Prostate gland (tissue), 2 donors: ENCODE results near the gene ARIH1.
"Not testable (repeated sequence)": the region's sequence is repeated elsewhere in the genome, so short reads cannot be mapped to it uniquely, and the experiment has no call there.

Experiments
- POLR2A ChIP-seq: fragments of 450-650 bp; IDR thresholded peaks from one replicate; pipeline ENCODE4 v1.6.1; 2016; ENCODE audit warnings: antibody characterized with exemption, mild to moderate bottlenecking
- POLR2AphosphoS5 ChIP-seq: sonication (generic); formaldehyde crosslinking; IDR thresholded peaks from one replicate; pipeline ENCODE4 v1.6.1; 2017; ENCODE audit warnings: antibody characterized with exemption
- TF ChIP-seq, protein P1 (sequence below), 4 experiments: fragments of 200-600 bp in 2 of 4; fragments of 450-650 bp in 2 of 4; sonication (generic) in 2 of 4; IDR thresholded peaks; 1 replicate in 3 of 4; 2 replicates in 1 of 4; pipeline ENCODE4 v1.5.1; 2016 to 2019; ENCODE audit warnings: antibody characterized with exemption in 4 of 4, mild to moderate bottlenecking in 2 of 4, moderate library complexity in 2 of 4

GRCh38 chr15:72628249-72629067 is 154.3 kb downstream of the ARIH1 start:
- TF ChIP-seq, protein P1, sequence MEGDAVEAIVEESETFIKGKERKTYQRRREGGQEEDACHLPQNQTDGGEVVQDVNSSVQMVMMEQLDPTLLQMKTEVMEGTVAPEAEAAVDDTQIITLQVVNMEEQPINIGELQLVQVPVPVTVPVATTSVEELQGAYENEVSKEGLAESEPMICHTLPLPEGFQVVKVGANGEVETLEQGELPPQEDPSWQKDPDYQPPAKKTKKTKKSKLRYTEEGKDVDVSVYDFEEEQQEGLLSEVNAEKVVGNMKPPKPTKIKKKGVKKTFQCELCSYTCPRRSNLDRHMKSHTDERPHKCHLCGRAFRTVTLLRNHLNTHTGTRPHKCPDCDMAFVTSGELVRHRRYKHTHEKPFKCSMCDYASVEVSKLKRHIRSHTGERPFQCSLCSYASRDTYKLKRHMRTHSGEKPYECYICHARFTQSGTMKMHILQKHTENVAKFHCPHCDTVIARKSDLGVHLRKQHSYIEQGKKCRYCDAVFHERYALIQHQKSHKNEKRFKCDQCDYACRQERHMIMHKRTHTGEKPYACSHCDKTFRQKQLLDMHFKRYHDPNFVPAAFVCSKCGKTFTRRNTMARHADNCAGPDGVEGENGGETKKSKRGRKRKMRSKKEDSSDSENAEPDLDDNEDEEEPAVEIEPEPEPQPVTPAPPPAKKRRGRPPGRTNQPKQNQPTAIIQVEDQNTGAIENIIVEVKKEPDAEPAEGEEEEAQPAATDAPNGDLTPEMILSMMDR (IDR thresholded peaks at IDR 0.05): not testable (repeated sequence)
- not testable (repeated sequence) for TF ChIP-seq POLR2A, POLR2AphosphoS5
